ENCODE results near the gene STK16.

STK16 gene

DNA sequence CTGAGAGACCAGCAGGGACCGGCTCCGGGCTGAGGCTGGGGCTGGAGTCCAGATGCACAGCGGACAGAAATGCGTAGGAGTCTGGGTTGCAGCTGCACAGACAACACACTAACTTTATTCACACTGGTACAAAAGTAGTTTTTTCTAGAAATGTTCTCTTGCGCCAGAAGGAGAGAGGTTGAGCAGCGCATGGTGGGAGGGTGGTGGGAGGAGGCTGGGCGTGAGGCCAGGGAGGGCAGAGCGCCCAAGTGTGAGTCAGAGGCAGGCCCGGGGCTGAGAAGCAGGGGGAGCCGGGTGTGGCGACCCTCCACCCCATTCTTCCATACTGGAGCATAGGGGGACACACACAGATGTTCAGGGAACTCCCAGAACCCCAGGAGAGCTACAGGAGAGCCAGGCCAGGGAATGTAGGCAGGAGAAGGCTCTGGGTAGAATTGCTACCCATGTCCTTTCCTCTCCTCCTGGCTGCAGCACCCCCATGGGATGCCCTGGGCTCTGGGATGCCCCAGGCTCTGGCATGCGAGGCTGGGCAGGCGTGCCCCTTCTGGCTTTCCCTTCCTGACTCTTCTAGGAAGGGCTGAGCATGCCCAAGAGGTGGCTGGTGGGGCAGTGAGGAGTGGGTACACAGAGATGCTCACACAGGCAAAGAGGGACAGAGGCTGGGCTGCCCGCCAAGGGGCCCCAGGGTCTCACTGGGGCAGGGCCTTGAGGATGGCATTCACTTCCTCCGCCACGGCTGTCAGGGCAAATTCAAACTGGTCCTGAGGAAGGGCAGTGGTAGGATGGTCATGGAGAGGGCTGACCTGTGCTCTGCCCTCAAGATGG lies 44.5 kb downstream of the STK16 start:
- peak; percentile 79 for DNase-seq

DNA sequence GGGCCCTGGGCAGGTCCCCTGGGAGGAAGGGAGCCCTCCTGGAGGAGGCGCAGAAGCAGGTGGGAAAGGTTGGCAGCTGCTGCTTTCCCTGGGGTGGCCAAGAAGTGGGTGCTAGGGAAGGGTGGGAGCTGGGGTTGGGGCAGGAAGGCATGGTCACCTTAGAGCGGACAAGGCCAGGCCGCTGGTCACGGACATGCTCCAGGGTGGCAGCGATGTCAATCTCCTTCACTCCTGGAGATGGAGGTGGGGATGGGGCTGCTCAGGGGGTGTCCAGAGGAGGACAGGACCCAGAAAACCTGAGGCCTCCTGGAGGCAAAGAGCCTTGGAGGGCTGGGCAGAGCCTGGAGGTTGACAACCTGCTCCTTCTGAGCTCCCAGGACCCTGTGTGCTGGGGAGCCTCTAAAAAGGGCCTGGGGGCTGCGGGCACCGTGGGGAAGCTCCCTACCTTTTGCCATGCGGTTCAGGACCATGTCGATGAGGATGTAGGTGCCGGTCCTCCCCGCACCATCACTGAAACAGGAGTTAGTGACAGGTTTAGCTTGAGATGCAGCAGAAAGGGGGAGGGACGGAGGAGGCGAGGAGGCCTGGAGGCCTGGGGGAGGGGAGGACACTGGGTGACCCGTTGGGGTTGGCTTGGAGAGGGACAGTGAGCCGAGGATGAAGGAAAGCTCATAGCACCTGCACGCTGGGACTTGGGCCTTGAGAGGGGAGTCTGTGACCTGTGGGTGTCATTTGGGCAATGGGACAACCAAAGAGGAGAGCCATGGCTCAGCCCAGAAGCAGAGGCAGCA lies 45.3 kb downstream of the STK16 start:
- DNase-seq = no peak

DNA sequence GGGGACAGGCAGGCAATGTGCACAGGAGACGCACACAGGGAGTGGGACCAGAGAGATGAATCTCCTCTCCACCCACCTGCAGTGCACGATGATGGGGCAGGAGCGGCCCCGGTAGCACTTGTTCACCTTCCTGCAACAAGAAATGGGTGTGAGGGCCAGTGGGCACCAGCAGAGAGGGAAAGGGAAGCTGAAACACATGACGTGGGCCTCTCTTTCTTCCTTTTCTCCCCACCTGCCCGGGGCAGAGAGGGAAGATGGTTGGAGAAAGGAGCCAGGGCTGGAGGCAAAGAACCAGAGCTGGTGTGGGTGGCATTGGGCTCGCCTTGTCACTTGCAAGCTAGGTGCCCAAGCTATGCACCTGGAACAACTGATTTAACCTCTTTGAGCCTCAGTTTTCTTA lies 46.1 kb downstream of the STK16 start:
- no peak for DNase-seq

DNA sequence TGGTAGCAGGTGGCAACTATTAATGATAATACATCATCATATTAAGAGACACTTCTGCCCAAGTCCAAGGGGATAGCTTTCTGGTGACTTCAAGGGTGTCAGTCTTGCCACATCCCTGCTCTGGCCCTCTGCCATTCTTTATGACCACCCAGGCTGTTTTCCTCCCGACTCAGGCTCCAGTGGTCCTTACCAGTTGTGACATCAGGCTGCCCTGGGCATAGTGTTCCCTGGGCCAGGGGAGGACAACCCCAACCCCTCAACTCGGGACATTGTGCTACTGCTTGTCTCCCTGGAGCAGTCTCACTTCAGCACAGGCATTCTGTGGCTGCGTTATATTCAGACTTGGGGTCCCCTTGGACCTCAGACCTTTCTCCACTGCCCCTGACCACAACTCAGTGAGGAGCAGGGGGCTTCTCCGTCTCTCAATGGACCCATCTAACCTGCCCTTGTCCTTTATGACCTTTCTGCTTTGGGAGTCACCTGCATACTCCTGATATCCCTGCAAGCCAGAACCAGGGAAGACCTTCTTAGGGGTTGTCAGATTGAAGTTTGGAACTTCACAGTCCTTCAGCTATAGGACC lies 46.7 kb downstream of the STK16 start:
- DNase-seq = no peak

DNA sequence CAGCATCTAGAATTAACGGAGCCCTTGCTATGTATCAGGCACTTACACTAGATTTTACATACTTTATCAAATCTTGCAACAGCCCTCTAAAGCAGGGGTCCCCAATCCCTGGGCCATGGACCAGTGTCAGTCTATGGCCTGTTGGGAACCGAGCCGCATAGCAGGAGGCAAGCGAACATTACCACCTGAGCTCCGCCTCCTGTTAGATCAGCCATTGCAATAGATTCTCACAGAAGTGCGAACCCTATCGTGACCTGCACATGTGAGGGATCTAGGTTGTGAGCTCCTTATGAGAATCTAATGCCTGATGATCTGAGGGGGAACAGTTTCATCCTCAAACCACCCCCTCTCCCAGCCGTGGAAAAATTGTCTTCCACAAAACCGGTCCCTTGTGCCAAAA lies 47.3 kb downstream of the STK16 start:
- DNase-seq = no peak

DNA sequence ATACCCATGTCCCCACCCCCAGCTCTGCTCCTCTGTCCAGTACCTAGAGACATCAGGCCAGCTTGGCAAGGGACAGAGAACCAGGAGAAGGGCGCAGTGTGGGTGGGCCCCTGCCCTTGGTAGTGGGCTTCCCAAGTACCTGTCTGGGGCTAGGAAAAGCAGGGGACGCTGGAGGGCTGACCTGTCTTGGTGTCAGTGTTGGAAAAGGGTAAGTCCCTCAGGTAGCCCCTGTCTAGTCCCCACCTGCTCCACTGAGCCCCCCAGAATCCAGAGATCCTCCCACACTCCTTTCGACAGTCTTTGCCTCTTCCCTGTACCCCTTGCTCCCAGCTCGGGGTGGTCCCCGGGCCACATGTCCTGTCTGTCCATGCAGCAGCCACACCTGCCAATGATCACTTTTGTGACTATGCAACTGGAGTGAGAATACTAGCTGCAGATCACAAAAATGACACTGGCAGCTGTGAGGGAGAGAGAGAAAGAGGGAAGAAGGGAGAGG lies 48.5 kb downstream of the STK16 start:
- no peak for DNase-seq

DNA sequence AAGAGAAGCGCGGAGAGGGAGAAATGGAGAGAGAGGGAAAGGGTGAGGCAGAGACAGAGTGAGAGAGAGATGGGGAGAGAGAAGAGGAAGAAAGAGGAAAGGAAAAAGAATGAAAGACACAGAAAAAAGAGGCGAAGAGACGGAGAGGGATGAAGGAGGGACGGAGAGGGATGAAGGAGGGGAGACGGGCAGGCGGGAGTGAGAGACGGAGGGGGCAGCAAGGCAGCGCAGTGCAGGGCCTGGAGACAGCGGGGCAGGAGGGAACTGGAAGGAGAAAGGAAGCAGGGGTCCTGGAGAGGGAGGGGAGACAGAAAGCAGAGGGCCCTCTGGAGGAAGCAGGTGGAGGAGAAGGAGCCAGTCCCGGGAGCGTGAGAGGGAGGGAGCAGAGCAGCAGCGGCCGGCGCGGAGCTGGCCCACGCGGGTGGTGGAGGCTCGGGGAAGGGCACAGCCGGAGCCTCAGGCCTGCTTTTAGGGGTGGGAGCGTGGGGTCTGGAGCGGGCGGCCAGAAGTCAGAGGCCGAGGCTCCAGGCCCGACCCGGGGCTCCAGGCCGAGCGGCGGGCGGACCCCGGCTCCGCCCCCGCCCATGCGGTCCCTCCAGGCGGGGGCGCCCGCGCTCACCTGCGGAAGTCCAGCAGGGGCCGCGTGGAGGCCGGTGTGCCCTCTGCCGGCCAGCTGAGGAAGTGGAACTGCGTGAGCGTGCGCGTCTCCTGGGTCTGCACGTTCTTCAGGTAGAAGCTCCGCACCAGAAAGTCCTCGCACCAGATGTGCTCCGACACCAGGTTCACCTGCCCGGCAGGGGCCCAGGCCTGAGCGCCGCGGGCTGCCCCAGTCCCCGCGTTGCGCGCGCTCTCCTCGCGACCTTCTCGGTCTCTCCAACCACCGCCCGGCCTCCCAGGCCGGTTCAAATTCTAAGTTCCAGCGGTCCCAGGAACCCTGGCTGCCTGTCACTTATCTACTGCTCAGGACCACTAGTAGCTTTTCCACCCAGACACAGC lies 49.4 kb downstream of the STK16 start:
- peak; percentile 63 for DNase-seq

DNA sequence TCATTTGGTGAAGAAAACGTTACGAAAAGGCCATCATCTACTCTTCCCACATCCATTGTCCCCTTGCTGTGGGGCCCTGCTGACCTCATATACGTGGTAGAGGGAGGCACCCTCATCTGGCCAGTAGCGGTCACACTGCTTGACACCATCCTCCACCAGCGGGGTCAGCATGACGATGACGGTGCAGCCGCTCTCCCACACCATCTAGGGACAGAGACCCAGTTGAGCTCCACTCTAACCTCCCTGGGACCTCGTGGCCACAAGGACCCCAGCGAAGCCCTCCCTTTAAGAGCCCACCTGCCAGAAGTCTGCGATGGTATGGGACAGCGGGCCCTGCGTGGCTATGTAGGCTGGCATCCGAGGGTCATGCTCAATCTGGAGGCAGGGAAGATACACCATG lies 50.9 kb downstream of the STK16 start:
- no peak for DNase-seq

DNA sequence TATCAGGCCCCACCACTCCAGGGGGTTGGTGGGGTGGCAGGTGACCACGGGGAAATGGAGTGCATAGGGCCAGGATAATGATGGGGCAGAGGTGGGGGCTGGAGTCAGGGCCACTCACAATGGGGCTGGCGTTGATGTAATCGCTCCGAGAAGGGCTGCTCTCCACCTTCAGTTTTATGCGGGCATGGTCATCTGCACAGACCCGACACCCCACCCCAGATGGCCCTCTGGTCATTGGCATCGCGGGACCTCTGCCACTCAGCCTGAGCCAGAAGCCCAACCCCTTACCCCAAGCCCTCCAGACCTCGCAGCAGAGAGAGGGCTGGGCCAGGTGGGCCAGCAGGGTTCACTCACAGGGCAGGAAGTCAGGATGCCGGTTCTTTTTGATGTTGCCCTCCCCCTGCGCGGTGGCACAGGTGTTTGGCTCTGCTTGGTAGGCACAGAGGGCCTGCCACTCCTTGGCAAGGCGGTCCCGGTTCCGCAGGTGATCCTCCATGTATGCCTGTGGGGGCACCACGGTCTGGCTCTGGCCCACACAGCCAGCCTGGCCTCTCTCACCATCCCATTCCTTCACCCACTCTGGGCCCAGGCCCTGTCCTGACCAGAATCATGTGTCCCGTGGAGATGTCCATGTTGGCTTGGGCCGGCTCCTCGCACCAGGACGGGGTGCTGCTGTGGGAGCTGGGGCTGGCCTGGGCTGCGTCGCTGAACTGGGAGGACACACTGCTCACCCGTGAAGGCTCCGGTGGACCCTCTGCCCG lies 51.5 kb downstream of the STK16 start:
- DNase-seq = no peak

DNA sequence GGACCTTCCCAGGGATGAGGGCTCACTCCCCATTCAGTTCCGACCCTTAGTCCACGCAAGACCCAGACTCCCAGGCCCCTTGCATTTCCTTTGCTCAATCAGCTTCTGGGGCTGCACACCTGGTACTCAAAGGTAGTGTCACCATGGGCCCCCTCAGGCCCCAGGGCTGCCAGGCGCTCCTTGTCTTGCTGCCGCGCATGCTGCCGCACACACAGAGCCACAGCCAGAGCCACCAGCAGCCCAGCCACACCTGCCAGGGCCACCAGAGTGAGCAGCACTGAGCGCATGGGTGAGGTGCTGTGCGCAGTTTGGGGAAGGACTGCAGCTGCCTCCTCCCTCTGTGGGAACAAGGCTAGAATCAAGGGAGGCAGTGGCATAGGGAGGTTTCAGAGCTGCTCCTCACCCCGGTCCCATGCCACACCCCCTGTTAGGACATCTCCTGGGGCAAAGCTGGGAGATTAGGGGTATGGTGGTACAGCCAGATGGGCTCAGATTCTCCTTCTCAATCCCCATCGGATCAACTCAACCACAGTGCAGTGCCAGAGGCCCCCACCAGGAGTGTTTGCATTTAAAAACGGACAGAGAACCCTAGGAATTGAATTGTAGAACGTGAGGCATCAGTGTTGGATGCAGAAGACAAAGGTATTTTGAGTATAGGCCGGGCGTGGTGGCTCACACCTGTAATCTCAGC lies 52.6 kb downstream of the STK16 start:
- DNase-seq = no peak

DNA sequence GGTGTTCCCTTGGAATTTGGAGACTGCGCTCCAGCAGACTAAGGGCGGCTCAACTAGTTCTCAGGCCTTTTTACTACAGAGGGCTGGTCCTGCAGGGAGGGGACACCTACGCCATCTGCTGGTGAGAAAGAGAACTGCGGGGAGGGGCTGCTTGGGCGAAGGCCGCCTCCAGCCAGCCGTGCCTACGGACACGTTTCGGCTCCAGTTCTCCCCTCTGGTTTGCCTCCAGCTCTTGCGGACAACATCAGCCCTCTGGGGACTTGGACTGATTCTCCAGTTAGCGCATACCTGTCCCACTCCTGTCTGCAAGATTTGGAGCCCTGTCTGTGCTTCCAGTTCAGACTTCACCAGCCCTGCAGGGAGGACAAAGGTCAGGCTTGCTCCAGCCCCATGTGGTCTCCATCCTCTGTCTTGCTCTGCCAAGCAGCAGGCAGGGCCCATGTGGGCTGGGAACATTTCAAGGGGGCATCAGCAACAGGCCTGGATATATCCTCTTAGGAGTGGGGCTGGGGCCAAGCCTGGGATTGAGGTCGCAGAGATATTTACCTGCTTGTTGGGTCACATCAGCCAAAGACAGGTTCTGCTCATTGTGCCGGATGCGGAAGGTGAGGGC lies 53.6 kb downstream of the STK16 start:
- DNase-seq = peak; percentile 75

DNA sequence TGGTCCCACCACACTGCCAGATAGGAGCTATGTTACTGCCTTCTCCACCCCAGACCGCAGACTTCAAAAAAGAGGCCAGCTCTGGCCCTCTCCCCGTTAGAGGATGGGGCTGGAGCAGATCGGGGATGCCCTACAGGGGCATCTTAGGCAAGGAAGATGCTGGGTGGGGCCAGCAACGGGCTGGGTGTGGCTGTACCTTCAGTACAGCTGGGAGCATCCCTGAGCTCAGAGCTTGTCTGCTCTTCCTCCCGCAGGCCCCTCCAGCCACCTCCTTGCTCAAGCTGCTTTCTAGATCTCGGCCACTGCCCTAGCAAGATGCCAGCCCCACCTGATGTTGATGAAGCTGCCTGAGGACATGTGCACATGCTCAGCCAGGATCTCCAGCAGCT lies 54.1 kb downstream of the STK16 start:
- no peak for DNase-seq
